IPS DF 19.7 (cell line): Measurements from ENCODE around the gene RUFY4.
"Not testable (repeated sequence)": the region's sequence is repeated elsewhere in the genome, so short reads cannot be mapped to it uniquely, and the experiment has no call there.

Source experiments
- DNase-seq: peaks from one replicate; pipeline ENCODE4 v3.0.0-alpha.2; 2013; ENCODE audit warnings: low read depth, low spot score

The RUFY4 gene

GRCh38 chr2:218082586-218083351 lies 13.7 kb downstream of the RUFY4 start:
- DNase-seq = no peak

GRCh38 chr2:218083352-218083676 lies 14.3 kb downstream of the RUFY4 start:
- no peak for DNase-seq

GRCh38 chr2:218086478-218086877 lies 17.4 kb downstream of the RUFY4 start:
- DNase-seq = no peak

- no peak for DNase-seq
Measured at GRCh38 chr2:218089259-218089658, 20.2 kb downstream of the RUFY4 start.

GRCh38 chr2:218091746-218092145 lies 22.7 kb downstream of the RUFY4 start:
- DNase-seq = no peak

- DNase-seq = no peak
Measured at GRCh38 chr2:218093879-218094278, 24.8 kb downstream of the RUFY4 start.

GRCh38 chr2:218095853-218096252 lies 26.8 kb downstream of the RUFY4 start:
- DNase-seq = no peak

GRCh38 chr2:218097975-218098374 lies 28.9 kb downstream of the RUFY4 start:
- DNase-seq = no peak

- DNase-seq = not testable (repeated sequence)
Measured at GRCh38 chr2:218108834-218109233, 39.8 kb downstream of the RUFY4 start.

GRCh38 chr2:218121789-218122188 lies 52.7 kb downstream of the RUFY4 start:
- not testable (repeated sequence) for DNase-seq

GRCh38 chr2:218122286-218122685 lies 53.2 kb downstream of the RUFY4 start:
- DNase-seq = not testable (repeated sequence)

GRCh38 chr2:218123986-218124385 lies 54.9 kb downstream of the RUFY4 start:
- no peak for DNase-seq

GRCh38 chr2:218125095-218125494 lies 56.0 kb downstream of the RUFY4 start:
- DNase-seq = no peak

GRCh38 chr2:218125626-218126080 lies 56.6 kb downstream of the RUFY4 start, which contains the start of gene CXCR2:
Gene CXCR2, plus strand, starts transcription at chr2:218126028. Its CDS starts 8,774 bp downstream, at chr2:218134802.
- DNase-seq = no peak

GRCh38 chr2:218127929-218128455 lies 58.9 kb downstream of the RUFY4 start:
- DNase-seq = no peak

- DNase-seq = no peak
Measured at GRCh38 chr2:218128781-218129457, 59.9 kb downstream of the RUFY4 start.

- DNase-seq = no peak
Measured at GRCh38 chr2:218129458-218130135, 60.5 kb downstream of the RUFY4 start.

- no peak for DNase-seq
Measured at GRCh38 chr2:218130377-218130776, 61.3 kb downstream of the RUFY4 start.

GRCh38 chr2:218130822-218131221 lies 61.8 kb downstream of the RUFY4 start:
- no peak for DNase-seq

- DNase-seq = no peak
Measured at GRCh38 chr2:218137514-218137913, 68.5 kb downstream of the RUFY4 start.

GRCh38 chr2:218138047-218138446 lies 69.0 kb downstream of the RUFY4 start:
- DNase-seq = no peak
